Activated CD8-positive, alpha-beta memory T cell treated with anti-CD3 and anti-CD28 coated beads for 4 hours (primary cell): Measurements from ENCODE around the gene MERTK.

Experiments
- DNase-seq, 2 donors: peaks; one replicate each; pipeline ENCODE4 v3.0.0-alpha.2; 2020; ENCODE audit warnings: low read depth in 2 of 2

MERTK gene

DNA sequence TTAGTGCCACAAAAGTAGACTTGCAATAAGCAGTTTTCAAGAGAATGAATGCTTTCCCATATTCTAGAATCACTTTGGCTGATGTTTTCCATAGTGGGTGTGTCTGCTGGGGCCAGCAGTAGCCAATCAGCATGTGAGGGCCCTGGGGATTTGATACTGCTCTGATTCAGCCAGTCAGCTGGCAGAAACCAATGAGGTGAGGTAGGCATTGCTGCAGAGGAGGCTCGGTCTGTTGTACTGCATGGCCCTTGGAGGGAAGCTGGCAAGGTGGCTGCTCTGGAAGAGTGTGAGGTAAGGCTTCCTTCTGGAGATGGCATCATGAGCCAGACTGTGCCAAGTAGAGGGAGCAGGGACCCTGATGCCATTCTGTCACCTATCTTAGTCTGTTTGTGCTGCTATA, 179.4 kb downstream of the MERTK start:
- no peak for DNase-seq
